ENCODE measurements around the gene MAP3K6. TPM values are rescaled to one million over a fixed set of nuclear protein-coding genes. Genes with fewer than 3 reads are reported as not detected.

Gene MAP3K6
- total and polyA plus RNA-seq, 2 of the 13 experiments (the other 11 are each of a cell fraction or from before 2014, with no cell fraction given) = 2.7 to 3.2 TPM

DNA sequence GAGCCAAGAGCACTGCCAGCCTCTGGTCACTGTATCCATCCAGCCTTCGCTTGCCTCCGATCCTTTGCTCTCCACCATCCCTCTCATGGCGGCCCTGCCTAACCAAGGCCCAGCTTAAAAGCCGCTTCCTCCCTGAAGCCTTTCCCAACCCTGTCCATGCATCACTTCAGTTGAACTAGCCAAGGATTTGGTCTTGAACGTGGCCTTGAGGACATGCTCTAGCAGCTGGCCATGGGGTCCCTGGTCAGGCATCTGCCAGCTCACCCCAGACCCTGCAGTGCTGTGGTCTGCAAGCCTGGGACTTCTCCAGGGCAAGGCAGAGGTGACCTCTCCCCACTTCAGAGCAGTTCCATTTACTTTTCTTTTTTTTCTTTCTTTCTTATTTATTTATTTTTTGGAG is 30.0 kb downstream of the MAP3K6 start:
- peaks cover 16 to 38% of the 10 kb centered on the region in 2 experiments for H3K36me3 ChIP-seq (replicated peaks in 1 of 2; ENCODE audit: control insufficient read depth in 1 of 2, insufficient read depth in 2 of 2, low read length in 2 of 2)
- no peaks in the 10 kb centered on the region for H4K20me1 ChIP-seq (ENCODE audit: insufficient read depth, low read length)
- H3K9ac ChIP-seq (ENCODE audit: insufficient read depth, low read depth, low read length) = no peak overlapping the region
- H2AFZ ChIP-seq (ENCODE audit: low read length) = no peak overlapping the region
- FAIRE-seq (no peak), ATAC-seq (no peak), DNase-seq (ENCODE audit: low spot score) (no peak)
- no peaks in the 10 kb centered on the region for H3K79me2 ChIP-seq (ENCODE audit: insufficient read depth, low read length)
- WGBS (ENCODE audit: low lambda C conversion rate) = 98% methylated on average over 5 of the region's 5 CpGs
- ChIA-PET POLR2A (interaction anchor here (1.9 kb wide), 1 partner anchor 14 kb away, joined by 4 read pairs; no protein-coding TSS in a partner anchor), CTCF (ENCODE audit: low intra/inter-chr PET ratio, low total read pairs) (no interaction called here)
- H3K4me1 ChIP-seq (ENCODE audit: insufficient read depth, low read length) = peaks cover 11% of the 10 kb centered on the region
- no peaks in the 10 kb centered on the region for H3K27me3 ChIP-seq (ENCODE audit: control insufficient read depth in 1 of 2, insufficient read depth in 2 of 2, low read length in 2 of 2)
- no TSS peak for BruUV-seq (replicated peaks)
- H3K9me3 ChIP-seq (ENCODE audit: low read length) = no peaks in the 10 kb centered on the region
- in situ Hi-C loops (cut with HindIII; ENCODE audit: extremely low pct_ligation_motif_present, low pct_unique_long_range_greater_than_20kb) = no loop called here
- no peak overlapping the region for H3K4me3 ChIP-seq (replicated peaks in 1 of 3; ENCODE audit: insufficient read depth in 1 of 3, low read depth in 2 of 3, low read length in 3 of 3)
- no peak overlapping the region for H3K4me2 ChIP-seq (ENCODE audit: low read depth, low read length)
- no peak overlapping the region for H3K27ac ChIP-seq (ENCODE audit: extremely low read length, insufficient read depth, low read length)
- intact Hi-C loops (cut with micrococcal nuclease; ENCODE audit: unreplicated experiment) = no loop called here
- TF ChIP-seq, protein P1, sequence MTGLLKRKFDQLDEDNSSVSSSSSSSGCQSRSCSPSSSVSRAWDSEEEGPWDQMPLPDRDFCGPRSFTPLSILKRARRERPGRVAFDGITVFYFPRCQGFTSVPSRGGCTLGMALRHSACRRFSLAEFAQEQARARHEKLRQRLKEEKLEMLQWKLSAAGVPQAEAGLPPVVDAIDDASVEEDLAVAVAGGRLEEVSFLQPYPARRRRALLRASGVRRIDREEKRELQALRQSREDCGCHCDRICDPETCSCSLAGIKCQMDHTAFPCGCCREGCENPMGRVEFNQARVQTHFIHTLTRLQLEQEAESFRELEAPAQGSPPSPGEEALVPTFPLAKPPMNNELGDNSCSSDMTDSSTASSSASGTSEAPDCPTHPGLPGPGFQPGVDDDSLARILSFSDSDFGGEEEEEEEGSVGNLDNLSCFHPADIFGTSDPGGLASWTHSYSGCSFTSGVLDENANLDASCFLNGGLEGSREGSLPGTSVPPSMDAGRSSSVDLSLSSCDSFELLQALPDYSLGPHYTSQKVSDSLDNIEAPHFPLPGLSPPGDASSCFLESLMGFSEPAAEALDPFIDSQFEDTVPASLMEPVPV (CRISPR knock-in tag; IDR thresholded peaks at IDR 0.05) = no peak
- no peak for TF ChIP-seq FIP1L1 (IDR thresholded peaks at IDR 0.05; ENCODE audit: borderline replicate concordance, insufficient read depth, low read depth, low read length)
- no peak for TF ChIP-seq NAIF1 (CRISPR knock-in tag; IDR thresholded peaks at IDR 0.05; ENCODE audit: borderline replicate concordance)
- no peak for TF ChIP-seq ZNF331 (CRISPR knock-in tag; IDR thresholded peaks at IDR 0.05)
- TF ChIP-seq, protein P2, sequence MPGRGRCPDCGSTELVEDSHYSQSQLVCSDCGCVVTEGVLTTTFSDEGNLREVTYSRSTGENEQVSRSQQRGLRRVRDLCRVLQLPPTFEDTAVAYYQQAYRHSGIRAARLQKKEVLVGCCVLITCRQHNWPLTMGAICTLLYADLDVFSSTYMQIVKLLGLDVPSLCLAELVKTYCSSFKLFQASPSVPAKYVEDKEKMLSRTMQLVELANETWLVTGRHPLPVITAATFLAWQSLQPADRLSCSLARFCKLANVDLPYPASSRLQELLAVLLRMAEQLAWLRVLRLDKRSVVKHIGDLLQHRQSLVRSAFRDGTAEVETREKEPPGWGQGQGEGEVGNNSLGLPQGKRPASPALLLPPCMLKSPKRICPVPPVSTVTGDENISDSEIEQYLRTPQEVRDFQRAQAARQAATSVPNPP (CRISPR knock-in tag; IDR thresholded peaks at IDR 0.05) = no peak
- no peak for TF ChIP-seq NFRKB (IDR thresholded peaks at IDR 0.05)
- TF ChIP-seq, protein P3, sequence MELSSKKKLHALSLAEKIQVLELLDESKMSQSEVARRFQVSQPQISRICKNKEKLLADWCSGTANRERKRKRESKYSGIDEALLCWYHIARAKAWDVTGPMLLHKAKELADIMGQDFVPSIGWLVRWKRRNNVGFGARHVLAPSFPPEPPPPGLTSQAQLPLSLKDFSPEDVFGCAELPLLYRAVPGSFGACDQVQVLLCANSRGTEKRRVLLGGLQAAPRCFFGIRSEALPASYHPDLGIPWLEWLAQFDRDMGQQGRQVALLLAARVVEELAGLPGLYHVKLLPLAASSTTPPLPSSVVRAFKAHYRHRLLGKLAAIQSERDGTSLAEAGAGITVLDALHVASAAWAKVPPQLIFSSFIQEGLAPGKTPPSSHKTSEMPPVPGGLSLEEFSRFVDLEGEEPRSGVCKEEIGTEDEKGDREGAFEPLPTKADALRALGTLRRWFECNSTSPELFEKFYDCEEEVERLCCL (CRISPR knock-in tag; IDR thresholded peaks at IDR 0.05; ENCODE audit: borderline replicate concordance) = no peak
- no peak for TF ChIP-seq IRF2 (CRISPR knock-in tag; IDR thresholded peaks at IDR 0.05)
- TF ChIP-seq, protein P4, sequence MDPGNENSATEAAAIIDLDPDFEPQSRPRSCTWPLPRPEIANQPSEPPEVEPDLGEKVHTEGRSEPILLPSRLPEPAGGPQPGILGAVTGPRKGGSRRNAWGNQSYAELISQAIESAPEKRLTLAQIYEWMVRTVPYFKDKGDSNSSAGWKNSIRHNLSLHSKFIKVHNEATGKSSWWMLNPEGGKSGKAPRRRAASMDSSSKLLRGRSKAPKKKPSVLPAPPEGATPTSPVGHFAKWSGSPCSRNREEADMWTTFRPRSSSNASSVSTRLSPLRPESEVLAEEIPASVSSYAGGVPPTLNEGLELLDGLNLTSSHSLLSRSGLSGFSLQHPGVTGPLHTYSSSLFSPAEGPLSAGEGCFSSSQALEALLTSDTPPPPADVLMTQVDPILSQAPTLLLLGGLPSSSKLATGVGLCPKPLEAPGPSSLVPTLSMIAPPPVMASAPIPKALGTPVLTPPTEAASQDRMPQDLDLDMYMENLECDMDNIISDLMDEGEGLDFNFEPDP (CRISPR knock-in tag; conservative IDR thresholded peaks at IDR 0.05) = no peak
- TF ChIP-seq AKAP8 (CRISPR knock-in tag; IDR thresholded peaks at IDR 0.05) = no peak
- no peak for TF ChIP-seq IKZF4 (CRISPR knock-in tag; IDR thresholded peaks at IDR 0.05; ENCODE audit: borderline replicate concordance, low read depth, not compliant biosample characterization)
- TF ChIP-seq MZF1 (CRISPR knock-in tag; IDR thresholded peaks at IDR 0.05; ENCODE audit: borderline replicate concordance) = no peak
- no peak for TF ChIP-seq SAFB2 (CRISPR knock-in tag; IDR thresholded peaks at IDR 0.05; ENCODE audit: borderline replicate concordance, low read depth)
- no peak for TF ChIP-seq MXI1 (IDR thresholded peaks at IDR 0.05; ENCODE audit: borderline replicate concordance, low read depth, low read length)
- TF ChIP-seq CEBPB (IDR thresholded peaks at IDR 0.05; ENCODE audit: borderline replicate concordance, low read depth, low read length) = no peak
- no peak for TF ChIP-seq ZNF891 (CRISPR knock-in tag; IDR thresholded peaks at IDR 0.05)
